GM21576 (cell line): ENCODE data around the gene B3GNT2.

Experiments
- ATAC-seq: cut with Tn5 transposase; IDR thresholded peaks from one replicate; pipeline ENCODE4 v1.9.1; 2021; ENCODE audit warnings: mild to moderate bottlenecking, moderate library complexity; ENCODE audit not compliant: unreplicated experiment

The B3GNT2 gene

DNA sequence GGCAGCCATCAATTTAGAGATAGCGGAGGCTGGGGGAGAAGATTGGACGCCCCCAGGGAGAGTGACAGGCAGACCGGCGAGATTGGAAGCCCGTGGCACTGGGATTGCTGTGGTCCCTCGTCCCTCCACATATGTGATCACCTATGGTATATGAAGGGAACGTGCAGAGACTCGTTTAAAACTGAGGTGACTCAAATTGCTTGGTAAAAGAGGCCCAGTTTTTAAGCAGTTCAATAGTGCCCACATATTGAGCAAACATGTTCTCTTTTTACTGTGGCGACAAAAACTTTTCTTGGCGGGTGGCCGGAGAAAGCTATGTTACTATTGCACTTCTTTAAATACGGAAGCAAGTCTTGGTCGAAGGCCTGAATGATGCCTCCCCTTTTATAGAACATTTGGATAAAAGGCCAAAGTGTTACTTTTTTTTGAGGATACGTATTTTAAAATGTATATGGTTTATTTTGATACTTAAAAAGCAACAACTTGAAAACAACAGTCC lies 9.1 kb downstream of the B3GNT2 start:
- ATAC-seq: no peak

DNA sequence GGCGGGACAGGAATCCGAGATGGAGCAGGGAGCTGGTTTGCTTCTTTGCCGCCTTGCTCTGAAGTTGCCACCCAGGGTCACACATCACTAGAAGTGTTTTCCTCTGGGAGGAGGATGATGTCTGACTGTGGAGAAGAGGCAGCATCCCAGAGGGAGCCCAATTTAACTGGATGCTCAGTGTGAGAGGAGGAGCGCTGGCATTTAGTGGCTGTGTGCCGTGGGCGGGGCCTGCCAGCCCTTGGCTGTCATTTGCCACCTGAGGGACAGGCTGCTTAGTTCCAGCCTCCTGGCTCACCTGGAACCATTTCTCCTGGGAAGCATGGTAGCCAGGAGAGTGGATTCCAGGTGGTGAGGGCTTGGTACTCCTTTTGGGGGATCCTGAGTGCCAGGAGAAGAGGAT lies 9.6 kb downstream of the B3GNT2 start:
- no peak for ATAC-seq

DNA sequence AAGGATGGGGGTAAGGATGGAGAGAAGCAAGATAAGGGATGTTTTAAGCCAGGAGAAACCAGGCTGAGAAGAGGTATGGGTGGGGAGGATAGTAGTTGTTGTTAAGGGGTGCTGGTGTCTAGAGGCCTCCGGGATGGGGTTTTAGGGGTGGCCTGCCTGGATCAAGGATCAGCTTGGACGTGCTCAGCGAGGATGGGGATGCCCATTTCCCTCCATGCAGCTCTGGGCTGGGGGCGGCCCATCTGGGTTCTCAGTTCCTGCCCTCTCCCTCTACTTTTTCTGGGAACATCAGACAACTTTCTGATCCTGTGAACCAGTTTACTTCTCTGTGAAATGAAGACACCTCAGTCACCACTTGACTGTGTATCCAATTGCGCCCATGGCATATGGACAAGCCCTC lies 10.1 kb downstream of the B3GNT2 start:
- no peak for ATAC-seq

DNA sequence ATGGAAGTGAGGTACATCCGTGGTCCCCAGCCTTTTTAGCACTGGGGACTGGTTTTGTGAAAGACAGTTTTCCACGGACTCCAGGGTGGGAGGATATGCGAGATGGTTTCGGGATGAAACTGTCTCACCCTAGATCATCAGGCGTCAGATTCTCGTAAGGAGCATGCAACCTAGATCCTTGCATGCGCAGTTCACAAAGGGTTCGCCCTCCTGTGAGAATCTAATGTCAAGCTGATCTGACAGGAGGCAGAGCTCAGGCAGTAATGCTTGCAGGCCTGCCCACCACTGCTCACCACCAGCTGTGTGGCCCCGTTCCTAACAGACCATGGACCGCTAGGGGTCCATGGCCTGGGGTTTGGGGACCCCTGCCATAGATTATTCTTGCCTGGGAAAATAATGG lies 11.6 kb downstream of the B3GNT2 start:
- ATAC-seq: no peak

DNA sequence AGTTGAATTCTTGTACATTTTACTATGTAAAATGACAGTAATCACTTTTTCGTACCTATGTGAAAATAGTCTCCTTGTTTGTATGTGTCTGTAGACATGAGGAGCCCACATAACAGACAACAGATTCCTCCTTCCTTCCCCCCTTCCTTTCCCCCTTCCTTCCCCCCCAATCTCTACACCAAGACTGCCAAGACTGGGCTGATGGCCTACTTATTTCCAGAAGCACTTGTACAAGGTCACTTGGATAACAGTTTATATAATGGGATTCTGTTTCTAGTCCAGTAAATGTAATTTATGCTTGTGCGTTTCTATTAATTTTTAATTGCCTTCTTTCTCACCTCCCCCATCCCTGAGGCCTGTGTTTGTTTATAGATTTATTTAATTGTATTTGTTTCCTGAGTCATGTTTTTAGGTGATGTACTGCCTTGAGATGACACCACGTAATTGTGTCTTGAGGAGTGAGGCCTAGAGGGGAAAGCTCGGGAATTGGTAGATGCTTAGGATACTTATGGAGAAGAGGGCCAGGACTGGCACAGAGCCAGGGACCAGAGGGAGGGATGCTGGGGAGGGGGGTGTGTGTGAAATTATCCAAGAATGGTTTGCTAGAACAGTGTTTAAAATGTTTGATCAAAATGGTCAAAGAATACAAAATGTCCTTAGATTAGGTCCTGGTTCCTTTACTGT lies 12.3 kb downstream of the B3GNT2 start:
- no peak for ATAC-seq

DNA sequence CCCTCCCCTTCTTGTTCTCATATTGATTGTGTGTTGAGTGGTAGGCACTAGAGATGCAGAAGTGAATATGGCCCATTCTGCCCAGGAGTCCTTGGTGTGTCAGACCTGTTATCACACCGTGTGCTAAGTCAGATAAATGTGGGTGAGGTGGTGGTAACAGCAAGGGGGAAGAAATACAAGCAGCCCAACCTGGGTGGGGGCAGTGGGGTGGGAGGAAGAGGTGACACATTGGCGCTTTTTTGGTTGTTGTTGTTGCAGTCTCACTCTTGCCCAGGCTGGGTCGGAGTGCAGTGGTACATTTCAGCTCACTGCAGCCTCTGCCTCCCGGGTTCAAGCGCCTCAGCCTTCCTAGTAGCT lies 12.8 kb downstream of the B3GNT2 start:
- ATAC-seq: no peak

DNA sequence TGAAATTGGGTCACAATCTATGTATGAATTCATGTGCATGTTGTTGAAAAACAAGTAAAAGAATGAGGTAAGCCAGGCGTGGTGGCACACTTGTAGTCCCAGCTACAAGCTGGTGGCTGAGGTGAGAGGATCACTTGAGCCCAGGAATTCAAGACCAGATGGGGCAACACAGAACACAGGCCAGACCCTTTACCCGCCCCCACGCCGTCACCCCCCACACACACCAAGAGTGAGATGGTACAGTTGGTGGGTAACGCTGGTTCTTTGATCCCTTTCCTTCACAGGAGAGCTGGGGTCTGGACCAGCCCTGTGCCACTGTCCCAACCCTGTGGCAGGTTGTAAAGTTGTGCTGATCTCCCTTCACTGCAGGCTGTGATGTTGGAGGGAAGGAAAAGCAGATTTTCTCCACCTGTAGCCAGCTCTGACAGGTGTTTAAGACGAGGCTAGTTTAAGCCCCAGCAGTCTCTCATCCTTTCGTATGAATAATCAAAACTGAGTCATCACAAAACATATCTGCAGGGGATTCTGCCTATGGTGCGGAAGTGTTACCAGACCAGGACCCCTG lies 13.6 kb downstream of the B3GNT2 start:
- no peak for ATAC-seq

DNA sequence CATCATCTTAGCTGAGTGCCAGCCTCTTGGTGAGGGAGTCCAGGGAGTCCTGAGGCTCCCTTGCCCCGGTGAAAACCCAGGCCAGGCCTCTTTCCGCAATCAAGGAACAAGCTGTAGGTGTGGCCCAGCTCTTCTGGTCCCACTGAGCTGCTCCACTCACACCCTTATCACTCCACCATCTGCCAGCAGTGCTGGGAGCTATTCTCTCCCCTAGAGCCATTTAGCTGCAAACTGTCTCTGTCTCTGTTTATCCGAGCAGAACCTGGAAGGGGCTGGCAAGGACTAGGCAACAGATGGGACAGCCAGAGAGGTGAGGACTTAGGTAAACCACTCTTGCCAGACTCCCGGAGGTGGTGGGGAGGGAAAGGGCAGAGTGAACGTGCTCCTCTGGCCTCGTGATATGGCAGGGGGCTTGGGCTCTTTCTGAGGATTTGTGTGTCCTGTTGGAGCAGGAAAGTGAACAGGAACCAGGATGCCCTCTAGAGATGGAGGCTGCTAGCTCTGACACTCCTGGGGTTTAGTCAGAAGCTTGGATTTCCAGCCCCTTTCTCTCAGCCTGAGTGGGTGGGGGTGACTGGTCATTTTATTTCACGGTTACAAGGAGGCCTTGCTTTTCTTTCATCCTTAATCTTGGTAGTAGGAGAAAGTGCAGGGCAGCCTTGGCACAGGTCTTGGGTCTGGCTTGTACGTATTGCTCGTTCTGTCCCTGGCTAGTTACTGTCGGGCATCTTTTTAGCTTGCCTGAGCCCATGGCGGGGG lies 19.6 kb downstream of the B3GNT2 start:
- no peak for ATAC-seq

DNA sequence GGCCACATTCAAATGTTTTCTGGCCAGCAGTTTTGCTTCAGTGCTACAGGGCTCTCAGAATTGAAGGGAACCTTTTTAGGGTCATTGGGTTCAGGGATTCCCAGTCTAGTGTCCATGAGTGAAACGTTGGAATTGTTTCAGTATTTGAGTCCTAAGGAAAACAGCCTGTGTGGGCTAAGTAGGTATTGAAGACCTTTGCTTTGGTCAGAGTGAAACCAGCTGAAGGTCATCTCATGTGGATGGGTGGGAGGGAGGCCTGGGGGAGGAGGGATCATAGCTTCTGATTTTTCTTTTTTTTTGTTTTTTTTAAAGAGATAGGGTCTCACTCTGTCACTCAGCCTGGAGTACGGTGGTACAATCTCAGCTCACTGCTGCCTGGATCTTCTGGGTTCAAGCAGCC lies 20.2 kb downstream of the B3GNT2 start:
- ATAC-seq: no peak

DNA sequence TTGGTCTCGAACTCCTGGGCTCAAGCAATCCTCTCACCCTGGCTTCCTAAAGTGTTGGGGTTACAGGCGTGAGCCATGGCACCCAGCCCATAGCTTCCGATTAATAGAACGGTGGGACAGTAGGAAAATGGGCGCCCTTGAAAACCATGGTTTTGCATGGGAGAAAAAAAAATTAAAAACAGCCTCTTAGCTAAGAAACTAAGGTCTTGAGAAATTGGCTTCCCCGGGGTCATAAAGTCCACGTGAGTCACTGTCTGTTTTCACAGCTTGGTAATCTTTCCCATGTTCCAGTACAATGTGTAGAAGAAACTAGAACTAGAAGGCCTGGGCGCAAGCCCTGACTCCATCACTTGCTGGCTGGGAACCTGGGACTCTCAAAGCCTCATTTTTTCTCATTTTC lies 20.7 kb downstream of the B3GNT2 start:
- ATAC-seq: no peak

DNA sequence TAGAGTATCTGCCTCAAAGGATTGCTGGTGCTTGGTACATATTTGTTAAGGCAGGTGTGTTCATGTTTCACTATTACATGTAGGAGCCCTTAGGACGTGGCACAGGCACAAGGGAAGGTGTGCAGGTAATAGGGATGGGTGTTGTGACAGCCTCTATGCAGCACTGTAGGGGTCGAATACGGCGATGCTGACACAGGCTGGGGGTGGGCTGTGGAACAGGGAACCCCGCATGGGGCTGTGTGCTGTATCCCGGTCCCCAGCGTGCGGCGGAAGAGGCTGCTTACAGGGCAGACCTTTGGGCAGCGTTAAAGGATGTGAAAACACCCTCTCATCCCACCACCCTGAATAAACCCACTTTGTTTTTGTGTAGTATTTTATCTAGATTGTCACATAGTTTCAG lies 21.5 kb downstream of the B3GNT2 start:
- ATAC-seq: no peak

DNA sequence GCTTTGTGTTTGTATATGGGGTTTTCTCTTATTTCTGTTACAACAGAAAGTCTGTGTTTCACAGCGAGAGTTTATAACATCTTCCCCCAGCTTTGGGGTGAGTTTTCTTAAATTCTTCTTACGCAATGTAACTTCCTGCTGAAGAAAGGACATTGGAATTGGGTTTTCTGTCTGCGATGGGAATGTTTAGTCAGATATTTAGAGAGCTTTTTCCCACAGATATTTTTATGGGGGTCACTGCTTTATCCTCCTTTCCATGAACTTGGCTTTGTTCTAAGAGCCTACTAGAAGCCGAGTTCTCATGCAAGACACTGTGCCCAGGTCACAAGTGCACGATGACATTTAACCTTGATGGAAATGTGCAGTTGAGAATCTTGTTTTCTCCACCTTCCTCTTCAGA lies 22.1 kb downstream of the B3GNT2 start:
- no peak for ATAC-seq

DNA sequence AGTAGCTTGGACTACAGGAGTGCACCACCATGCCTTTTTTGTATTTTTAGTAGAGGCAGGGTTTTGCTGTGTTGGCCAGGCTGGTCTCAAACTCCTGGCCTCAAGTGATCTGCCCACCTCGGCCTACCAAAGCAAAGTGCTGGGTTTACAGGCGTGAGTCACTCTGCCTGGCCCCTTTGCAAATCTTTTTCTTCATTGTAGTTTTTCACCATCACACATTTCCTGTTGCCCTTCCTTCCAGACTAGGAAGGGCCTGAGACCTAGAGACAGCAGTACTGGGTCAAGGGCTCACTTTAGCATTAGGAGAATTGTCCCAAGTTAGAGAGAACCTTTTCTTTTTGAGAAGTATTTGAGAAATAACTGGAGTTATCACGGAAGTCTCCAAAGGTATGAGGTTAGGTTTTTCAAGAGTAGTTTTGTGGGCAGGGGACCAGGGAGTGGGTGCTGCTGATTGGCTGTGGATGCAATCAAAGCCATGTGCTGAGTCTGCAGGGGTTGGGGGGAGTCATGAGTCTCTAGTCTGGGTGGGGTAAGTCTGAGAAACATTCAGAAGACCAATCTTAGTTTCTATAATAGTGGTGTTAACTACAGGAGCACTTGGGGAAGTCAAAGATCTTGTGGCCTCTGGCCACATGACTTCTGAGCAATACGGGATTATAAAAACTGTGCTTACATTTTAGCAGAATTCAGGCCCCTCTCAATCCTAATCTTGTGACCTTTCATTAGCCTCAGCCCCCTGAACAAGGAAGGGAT lies 23.7 kb downstream of the B3GNT2 start:
- ATAC-seq: no peak

DNA sequence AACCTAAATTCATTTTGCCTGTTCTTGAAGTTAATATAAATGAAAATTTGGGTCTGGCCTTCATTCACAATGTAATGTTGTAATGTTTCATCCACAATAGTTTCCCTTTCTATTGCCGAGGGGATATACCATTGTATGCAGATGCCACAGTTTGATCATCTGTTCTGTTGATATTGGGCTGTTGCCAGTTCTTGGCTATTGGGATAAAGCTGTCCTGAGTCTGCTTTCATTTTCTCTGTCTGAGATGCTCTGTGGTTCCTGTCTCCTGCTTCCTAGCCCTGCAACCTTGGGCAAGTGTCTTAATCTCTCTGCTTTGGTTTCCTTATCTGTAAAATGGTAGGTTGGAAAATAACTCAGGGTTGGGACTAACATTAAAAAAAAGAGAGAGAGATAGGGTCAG lies 25.2 kb downstream of the B3GNT2 start:
- ATAC-seq: no peak

DNA sequence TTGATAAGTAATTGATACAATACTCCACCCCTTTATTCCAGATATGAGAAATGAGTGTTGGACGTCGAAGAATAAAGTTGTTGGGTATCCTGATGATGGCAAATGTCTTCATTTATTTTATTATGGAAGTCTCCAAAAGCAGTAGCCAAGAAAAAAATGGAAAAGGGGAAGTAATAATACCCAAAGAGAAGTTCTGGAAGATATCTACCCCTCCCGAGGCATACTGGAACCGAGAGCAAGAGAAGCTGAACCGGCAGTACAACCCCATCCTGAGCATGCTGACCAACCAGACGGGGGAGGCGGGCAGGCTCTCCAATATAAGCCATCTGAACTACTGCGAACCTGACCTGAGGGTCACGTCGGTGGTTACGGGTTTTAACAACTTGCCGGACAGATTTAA lies 26.3 kb downstream of the B3GNT2 start:
- no peak for ATAC-seq

DNA sequence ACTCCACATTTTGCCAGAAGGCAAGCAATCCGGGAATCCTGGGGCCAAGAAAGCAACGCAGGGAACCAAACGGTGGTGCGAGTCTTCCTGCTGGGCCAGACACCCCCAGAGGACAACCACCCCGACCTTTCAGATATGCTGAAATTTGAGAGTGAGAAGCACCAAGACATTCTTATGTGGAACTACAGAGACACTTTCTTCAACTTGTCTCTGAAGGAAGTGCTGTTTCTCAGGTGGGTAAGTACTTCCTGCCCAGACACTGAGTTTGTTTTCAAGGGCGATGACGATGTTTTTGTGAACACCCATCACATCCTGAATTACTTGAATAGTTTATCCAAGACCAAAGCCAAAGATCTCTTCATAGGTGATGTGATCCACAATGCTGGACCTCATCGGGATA lies 26.8 kb downstream of the B3GNT2 start:
- no peak for ATAC-seq

DNA sequence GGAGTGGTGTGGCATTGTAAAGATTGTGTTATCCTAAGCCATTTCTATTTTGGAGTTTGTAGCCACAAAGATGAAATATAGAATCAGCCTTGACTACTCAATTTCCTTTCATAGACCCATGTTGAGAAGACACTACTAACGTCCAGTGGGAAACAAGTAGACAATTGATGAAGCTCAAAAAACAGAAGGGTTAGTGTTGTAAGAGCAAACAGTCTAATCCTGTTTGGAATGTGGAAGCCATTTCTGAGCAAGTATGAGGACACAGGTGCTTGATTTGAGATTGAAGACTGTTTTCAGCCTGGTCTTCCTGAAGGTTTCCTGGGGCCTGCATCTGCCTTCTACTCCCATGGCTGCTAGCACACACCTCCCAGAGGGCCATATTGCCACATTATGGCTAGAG lies 29.1 kb downstream of the B3GNT2 start:
- no peak for ATAC-seq

DNA sequence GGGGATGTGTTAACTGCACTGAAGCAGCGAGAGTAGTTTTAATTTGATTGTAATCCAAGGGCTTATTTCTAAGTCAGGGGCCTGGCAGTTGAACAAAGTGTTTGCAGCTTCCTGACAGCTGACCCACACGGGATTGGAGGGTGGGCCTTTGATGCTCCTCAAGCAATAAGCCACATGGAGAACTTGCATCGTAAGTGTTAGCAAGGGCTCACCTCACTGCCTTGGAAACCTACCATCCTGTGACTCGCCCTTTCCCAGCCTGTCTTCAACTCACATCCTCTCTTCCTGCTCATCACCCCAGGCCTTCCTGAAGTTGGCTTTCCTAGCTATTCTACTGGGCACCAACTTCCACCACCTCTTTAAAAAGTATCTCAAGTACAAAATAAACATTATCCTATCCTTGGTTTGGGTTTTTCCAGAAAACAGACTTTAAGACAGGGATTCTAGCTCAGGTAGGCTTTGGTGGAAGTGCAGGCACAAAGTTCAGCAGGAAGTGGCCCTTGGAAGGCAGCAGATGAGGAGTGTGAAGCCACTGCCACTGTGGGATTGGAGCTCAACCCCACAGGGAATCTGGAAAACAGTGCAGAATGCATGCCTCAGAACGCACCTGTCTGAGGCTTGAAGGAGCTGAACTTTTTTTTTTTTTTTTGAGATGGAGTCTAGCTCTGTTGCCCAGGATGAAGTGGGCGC lies 31.6 kb downstream of the B3GNT2 start:
- no peak for ATAC-seq

DNA sequence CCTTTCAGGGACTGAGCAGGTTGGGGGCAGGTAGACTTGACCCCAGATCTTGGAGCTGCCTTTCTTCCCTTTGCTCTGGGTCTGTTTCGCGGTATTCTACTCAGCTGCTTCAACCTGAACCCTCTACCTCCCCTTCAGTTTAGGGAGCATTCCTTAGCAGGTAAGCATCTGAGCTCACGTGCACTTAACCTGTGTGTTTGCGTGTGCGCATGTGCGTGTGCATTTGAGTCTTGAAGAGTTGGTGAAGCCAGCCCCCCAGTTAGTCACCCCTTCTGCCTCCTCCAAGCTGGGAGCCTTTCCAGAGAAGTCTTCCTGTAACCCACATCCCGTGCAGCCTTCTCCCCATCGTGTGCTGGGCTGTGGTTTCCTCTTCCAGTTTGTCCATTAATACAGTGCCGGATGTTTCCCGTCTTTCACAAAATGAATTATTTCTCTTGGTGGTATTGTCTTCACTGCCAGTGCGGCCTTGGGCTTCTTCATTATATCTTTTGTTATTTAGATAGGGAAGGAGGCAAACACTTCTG lies 33.2 kb downstream of the B3GNT2 start:
- no peak for ATAC-seq

DNA sequence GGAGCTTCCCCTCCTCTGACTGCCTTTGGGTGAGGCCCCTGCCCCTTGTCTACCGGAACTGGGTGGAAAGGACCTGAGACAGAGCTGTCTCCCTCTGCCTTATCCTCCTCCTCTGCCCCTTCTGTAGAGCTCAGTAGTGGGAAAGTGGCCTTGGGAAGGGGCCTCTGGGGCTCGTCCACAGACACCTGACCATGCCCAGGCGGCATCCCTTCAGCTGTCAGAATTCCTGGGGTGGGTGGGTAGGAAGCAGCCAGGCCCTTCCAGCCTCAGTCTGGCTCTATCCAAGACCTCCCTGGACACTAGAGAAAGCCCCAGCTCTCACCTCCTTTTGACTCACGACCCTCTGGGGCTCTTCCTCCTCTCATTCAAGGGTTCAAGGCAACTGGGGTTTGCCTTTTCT lies 35.6 kb downstream of the B3GNT2 start:
- ATAC-seq: no peak
